IMR-90 (cell line): Measurements from ENCODE around the gene SLC7A6. TPM values are rescaled to one million over a fixed set of nuclear protein-coding genes. Genes with fewer than 3 reads are reported as not detected.
A peak's percentile ranks its signal among the peaks of the same experiment; 100 is the strongest.

Experiments
- ATAC-seq: fragments of 200-7000 bp; cut with Tn5 transposase; 2 replicates; pipeline ENCODE4 v1.9.1; 2020; ENCODE audit warnings: low read depth, mild to moderate bottlenecking, moderate library complexity
- BruUV-seq: library from RNA; stranded (reverse); fragments of 400-500 nt; replicated peaks from 2 replicates; lab custom pipeline; 2021; lab: Mats Ljungman, UMichigan
- CTCF ChIA-PET: fragments of 300-600 bp; formaldehyde crosslinking; extraction: SDS; loops from one replicate; lab custom pipeline; 2021; ENCODE audit warnings: antibody characterized with exemption; lab: Yijun Ruan, JAX
- POLR2A ChIA-PET: fragments of 300-600 bp; sonication (Branson Sonifier 250); formaldehyde crosslinking; loops from one replicate; lab custom pipeline; 2022; ENCODE audit warnings: antibody characterized with exemption; ENCODE audit not compliant: unreplicated experiment; lab: Charles Lee
- DNase-seq: peaks from one replicate; pipeline ENCODE4 v3.0.0; 2013
- H2AFZ ChIP-seq: replicated peaks from 2 replicates; pipeline ENCODE3; 2013; ENCODE audit warnings: low read length, mild to moderate bottlenecking; ENCODE audit not compliant: poor library complexity
- H2AK5ac ChIP-seq: 2 replicates; pipeline ENCODE4 v1.6.1; 2013; ENCODE audit warnings: low read depth, low read length, inconsistent platforms
- H2AK9ac ChIP-seq: replicated peaks from 2 replicates; pipeline ENCODE3; 2013; ENCODE audit warnings: mild to moderate bottlenecking, low read depth, low read length, moderate library complexity; ENCODE audit not compliant: poor library complexity
- H2BK120ac ChIP-seq: 2 replicates; pipeline ENCODE4 v1.6.1; 2013; ENCODE audit warnings: low read depth, low read length, inconsistent platforms
- H2BK15ac ChIP-seq: 3 replicates; pipeline ENCODE4 v1.6.1; 2013; ENCODE audit warnings: low read depth, low read length, inconsistent platforms
- H2BK20ac ChIP-seq: 2 replicates; pipeline ENCODE4 v1.6.1; 2013; ENCODE audit warnings: low read depth, mild to moderate bottlenecking, inconsistent platforms, low read length, moderate library complexity
- H2BK5ac ChIP-seq: 2 replicates; pipeline ENCODE4 v1.6.1; 2013; ENCODE audit warnings: mild to moderate bottlenecking, low read depth, low read length, inconsistent platforms; ENCODE audit not compliant: poor library complexity, severe bottlenecking
- H3K14ac ChIP-seq: replicated peaks from 2 replicates; pipeline ENCODE4 v1.6.1; 2013; ENCODE audit warnings: low read depth, low read length, inconsistent platforms
- H3K18ac ChIP-seq: 2 replicates; pipeline ENCODE4 v1.6.1; 2013; ENCODE audit warnings: low read depth, low read length, control low read depth
- H3K23ac ChIP-seq: 2 replicates; pipeline ENCODE4 v1.6.1; 2013; ENCODE audit warnings: low read depth, low read length, inconsistent platforms
- H3K27ac ChIP-seq: 2 replicates; pipeline ENCODE4 v1.5.1; 2013; ENCODE audit warnings: mild to moderate bottlenecking, control low read depth, low read length; ENCODE audit not compliant: insufficient read depth
- H3K27me3 ChIP-seq: 2 replicates; pipeline ENCODE4 v1.6.1; 2013; ENCODE audit warnings: low read length; ENCODE audit not compliant: control insufficient read depth, insufficient read depth
- H3K36me3 ChIP-seq: 2 replicates; pipeline ENCODE4 v1.6.1; 2013; ENCODE audit warnings: low read length, mixed read lengths; ENCODE audit not compliant: control insufficient read depth, insufficient read depth
- H3K4ac ChIP-seq: 2 replicates; pipeline ENCODE4 v1.6.1; 2013; ENCODE audit warnings: low read depth, low read length, inconsistent platforms
- H3K4me1 ChIP-seq: 2 replicates; pipeline ENCODE4 v1.6.1; 2013; ENCODE audit warnings: low read length, mixed read lengths; ENCODE audit not compliant: control insufficient read depth, insufficient read depth
- H3K4me2 ChIP-seq: 2 replicates; pipeline ENCODE4 v1.6.1; 2013; ENCODE audit warnings: low read depth, mild to moderate bottlenecking, control low read depth, low read length, moderate library complexity
- H3K4me3 ChIP-seq: 2 replicates; pipeline ENCODE4 v1.5.1; 2013; ENCODE audit warnings: low read depth, mild to moderate bottlenecking, control low read depth, low read length, moderate library complexity; ENCODE audit not compliant: insufficient read depth
- H3K56ac ChIP-seq: 2 replicates; pipeline ENCODE4 v1.6.1; 2013; ENCODE audit warnings: low read length, inconsistent platforms; ENCODE audit not compliant: insufficient read depth; ENCODE audit errors: extremely low read depth
- H3K79me1 ChIP-seq, 2 experiments: 2 replicates each; pipeline ENCODE4 v1.6.1; 2013; ENCODE audit warnings: low read length in 2 of 2, inconsistent platforms in 1 of 2, low read depth in 1 of 2
- H3K9ac ChIP-seq: 2 replicates; pipeline ENCODE4 v1.6.1; 2013; ENCODE audit warnings: low read depth, low read length, control low read depth
- H3K9me1 ChIP-seq: 2 replicates; pipeline ENCODE4 v1.6.1; 2013; ENCODE audit warnings: low read length, inconsistent platforms; ENCODE audit not compliant: insufficient read depth
- H3K9me3 ChIP-seq: 2 replicates; pipeline ENCODE4 v1.6.1; 2013; ENCODE audit warnings: low read length; ENCODE audit not compliant: control insufficient read depth, insufficient read depth
- H4K20me1 ChIP-seq: 2 replicates; pipeline ENCODE4 v1.6.1; 2013; ENCODE audit warnings: low read length, inconsistent platforms; ENCODE audit not compliant: insufficient read depth
- H4K5ac ChIP-seq: 2 replicates; pipeline ENCODE4 v1.6.1; 2013; ENCODE audit warnings: mild to moderate bottlenecking, low read depth, low read length, control low read depth
- H4K8ac ChIP-seq, 2 experiments: 2 replicates each; pipeline ENCODE4 v1.6.1; 2013; ENCODE audit warnings: low read depth in 2 of 2, low read length in 2 of 2, control low read depth in 1 of 2, inconsistent platforms in 1 of 2
- H4K91ac ChIP-seq: 2 replicates; pipeline ENCODE4 v1.6.1; 2013; ENCODE audit warnings: low read depth, low read length, inconsistent platforms; ENCODE audit not compliant: insufficient read depth
- CHD1 ChIP-seq: IDR thresholded peaks from 2 replicates; pipeline ENCODE4 v1.6.1; 2012; ENCODE audit warnings: low read depth, low read length, improper control_type of control experiment
- FOS ChIP-seq: fragments of 150-350 bp; IDR thresholded peaks from 2 replicates; pipeline ENCODE4 v1.6.1; 2016; ENCODE audit warnings: low read depth, low read length
- POLR2A ChIP-seq: IDR thresholded peaks from 2 replicates; pipeline ENCODE4 v1.6.1; 2012; ENCODE audit warnings: mild to moderate bottlenecking, low read depth, low read length
- RAD21 ChIP-seq: IDR thresholded peaks from 2 replicates; pipeline ENCODE4 v1.6.1; 2012; ENCODE audit warnings: low read length, improper control_type of control experiment
- RCOR1 ChIP-seq: IDR thresholded peaks from 2 replicates; pipeline ENCODE4 v1.6.1; 2012; ENCODE audit warnings: mild to moderate bottlenecking, low read length, improper control_type of control experiment; ENCODE audit not compliant: insufficient replicate concordance
- WGBS, 2 experiments: methylation state at CpG; one replicate each; pipeline versions ENCODE4 v1.1.5 to v1.1.7; 2013; ENCODE audit warnings: missing lambda C conversion rate in 2 of 2; ENCODE audit not compliant: insufficient read length in 1 of 2; ENCODE audit errors: extremely low coverage in 2 of 2; 5-methylcytosine and 5-hydroxymethylcytosine counted together
- dilution Hi-C: fragments of 300-500 bp; cut with HindIII; formaldehyde crosslinking; loops from one replicate; pipeline ENCODE4 v1.14.3; 2018; ENCODE audit warnings: low sequenced_read_pairs; ENCODE audit not compliant: unreplicated experiment
- in situ Hi-C: fragments of 300-500 bp; cut with MboI; formaldehyde crosslinking; loops from 3 replicates; pipeline ENCODE4 v1.14.3; 2019; ENCODE audit warnings: low sequenced_read_pairs, inconsistent platforms, mixed read lengths
- intact Hi-C: fragments of 100-400 bp; cut with micrococcal nuclease; formaldehyde crosslinking; loops from 2 replicates; pipeline ENCODE4 v1.10.0; 2022
- polyA plus RNA-seq, 3 experiments: library from polyadenylated mRNA; depleted of rRNA; stranded (reverse); fragments of >200 nt; gene quantifications; 2 replicates each; pipeline ENCODE4 v1.2.3, GENCODE V29; 2012; ENCODE audit warnings: low replicate concordance in 1 of 3
- total RNA-seq: library from RNA; depleted of rRNA; stranded (reverse); fragments of >200 nt; gene quantifications from 2 replicates; pipeline ENCODE4 v1.2.3, GENCODE V29; 2012
- TF ChIP-seq, protein P1 (sequence below): conservative IDR thresholded peaks from 2 replicates; pipeline ENCODE4 v1.5.1; 2012; ENCODE audit warnings: mild to moderate bottlenecking, low read depth, low read length, improper control_type of control experiment
- TF ChIP-seq, protein P2 (sequence below): fragments of 150-350 bp; IDR thresholded peaks from 2 replicates; pipeline ENCODE4 v1.6.1; 2016; ENCODE audit warnings: low read depth, mild to moderate bottlenecking, low read length, moderate library complexity, borderline replicate concordance

Gene SLC7A6
- total and polyA plus RNA-seq, 2 of the 4 experiments (the other 2 are of a cell fraction), result 29.4 to 36.1 TPM

DNA sequence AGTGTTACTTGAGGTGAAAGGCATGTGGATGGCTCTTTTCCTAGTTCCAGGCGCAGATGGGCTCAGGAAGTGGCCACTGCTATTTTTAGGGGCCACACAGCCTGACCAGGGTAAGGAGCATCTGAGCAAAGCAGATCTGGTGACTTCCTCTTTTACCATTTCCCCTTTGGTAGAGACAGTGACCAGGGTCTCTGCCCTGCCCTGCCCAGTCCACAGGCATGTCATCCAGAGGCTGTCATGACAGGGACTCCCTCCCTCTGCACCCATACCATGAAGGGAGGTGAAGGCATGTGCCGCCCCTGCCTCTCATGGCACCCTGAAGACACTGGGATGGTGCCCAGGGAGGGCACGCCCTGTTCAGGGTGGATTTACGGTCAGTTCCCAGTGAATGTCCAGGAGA is 16.9 kb upstream of the SLC7A6 start:
- ATAC-seq, result no peak
- peak overlapping the region; percentile 18 for H2AFZ ChIP-seq
- intact Hi-C loops, result no loop called here
- H2BK5ac ChIP-seq, result no peak overlapping the region
- H4K20me1 ChIP-seq, result no peaks in the 10 kb centered on the region
- H3K36me3 ChIP-seq, result peaks cover 10% of the 10 kb centered on the region
- 0 out of 2 replicates have a peak overlapping the region, but pooled peaks have one; percentile 33 for H2AK5ac ChIP-seq
- WGBS, 2 experiments, result 100% methylated on average over 2 of the region's 4 CpGs; no CpG with 5 or more reads in 1 of the 2 experiments
- H3K27me3 ChIP-seq, result no peaks in the 10 kb centered on the region
- CTCF ChIA-PET, result no interaction called here
- no peak overlapping the region for H3K9ac ChIP-seq
- no peak overlapping the region for H3K18ac ChIP-seq
- no peak overlapping the region for H4K8ac ChIP-seq
- H2BK20ac ChIP-seq, result no peak overlapping the region
- H3K23ac ChIP-seq, result no peak overlapping the region
- POLR2A ChIA-PET, result no interaction called here
- no peak for TF ChIP-seq CHD1
- TF ChIP-seq, protein P1, sequence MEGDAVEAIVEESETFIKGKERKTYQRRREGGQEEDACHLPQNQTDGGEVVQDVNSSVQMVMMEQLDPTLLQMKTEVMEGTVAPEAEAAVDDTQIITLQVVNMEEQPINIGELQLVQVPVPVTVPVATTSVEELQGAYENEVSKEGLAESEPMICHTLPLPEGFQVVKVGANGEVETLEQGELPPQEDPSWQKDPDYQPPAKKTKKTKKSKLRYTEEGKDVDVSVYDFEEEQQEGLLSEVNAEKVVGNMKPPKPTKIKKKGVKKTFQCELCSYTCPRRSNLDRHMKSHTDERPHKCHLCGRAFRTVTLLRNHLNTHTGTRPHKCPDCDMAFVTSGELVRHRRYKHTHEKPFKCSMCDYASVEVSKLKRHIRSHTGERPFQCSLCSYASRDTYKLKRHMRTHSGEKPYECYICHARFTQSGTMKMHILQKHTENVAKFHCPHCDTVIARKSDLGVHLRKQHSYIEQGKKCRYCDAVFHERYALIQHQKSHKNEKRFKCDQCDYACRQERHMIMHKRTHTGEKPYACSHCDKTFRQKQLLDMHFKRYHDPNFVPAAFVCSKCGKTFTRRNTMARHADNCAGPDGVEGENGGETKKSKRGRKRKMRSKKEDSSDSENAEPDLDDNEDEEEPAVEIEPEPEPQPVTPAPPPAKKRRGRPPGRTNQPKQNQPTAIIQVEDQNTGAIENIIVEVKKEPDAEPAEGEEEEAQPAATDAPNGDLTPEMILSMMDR, result no peak
- TF ChIP-seq, protein P2, sequence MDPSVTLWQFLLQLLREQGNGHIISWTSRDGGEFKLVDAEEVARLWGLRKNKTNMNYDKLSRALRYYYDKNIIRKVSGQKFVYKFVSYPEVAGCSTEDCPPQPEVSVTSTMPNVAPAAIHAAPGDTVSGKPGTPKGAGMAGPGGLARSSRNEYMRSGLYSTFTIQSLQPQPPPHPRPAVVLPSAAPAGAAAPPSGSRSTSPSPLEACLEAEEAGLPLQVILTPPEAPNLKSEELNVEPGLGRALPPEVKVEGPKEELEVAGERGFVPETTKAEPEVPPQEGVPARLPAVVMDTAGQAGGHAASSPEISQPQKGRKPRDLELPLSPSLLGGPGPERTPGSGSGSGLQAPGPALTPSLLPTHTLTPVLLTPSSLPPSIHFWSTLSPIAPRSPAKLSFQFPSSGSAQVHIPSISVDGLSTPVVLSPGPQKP, result no peak
- TF ChIP-seq POLR2A, result no peak
- TF ChIP-seq RAD21, result no peak
- no peak for TF ChIP-seq RCOR1
- no peak for TF ChIP-seq FOS
- H3K4me2 ChIP-seq, result no peak overlapping the region
- H3K4ac ChIP-seq, result no peak overlapping the region
- H3K27ac ChIP-seq, result no peak overlapping the region
- peak overlapping the region; percentile 23 for H2AK9ac ChIP-seq
- H2BK120ac ChIP-seq, result no peak overlapping the region
- H4K91ac ChIP-seq, result no peak overlapping the region
- H3K9me3 ChIP-seq, result no peaks in the 10 kb centered on the region
- H3K9me1 ChIP-seq, result peaks cover 27% of the 10 kb centered on the region
- dilution Hi-C loops, result no loop called here
- no peak overlapping the region for H3K56ac ChIP-seq
- no peak overlapping the region for H3K4me3 ChIP-seq
- no TSS peak for BruUV-seq
- DNase-seq, result no peak
- in situ Hi-C loops, result no loop called here
- H2BK15ac ChIP-seq, result no peak overlapping the region
- H3K14ac ChIP-seq, result no peak overlapping the region
- H3K4me1 ChIP-seq, result peaks cover 14% of the 10 kb centered on the region
- H3K79me1 ChIP-seq, result peaks cover 30 to 49% of the 10 kb centered on the region in 2 experiments
- no peak overlapping the region for H4K5ac ChIP-seq
